Activated effector memory CD4-positive, alpha-beta T cell treated with Interleukin-2 at 50 U/mL for 16 hours (primary cell): ENCODE results near the gene KCNE5.
"Not testable (repeated sequence)": the region's sequence is repeated elsewhere in the genome, so short reads cannot be mapped to it uniquely, and the experiment has no call there.

ENCODE experiments used
- DNase-seq: peaks from one replicate; pipeline ENCODE4 v3.0.0-alpha.2; 2020

Gene KCNE5

GRCh38 chrX:109601486-109601885, 23.5 kb downstream of the KCNE5 start:
- DNase-seq = no peak

- no peak for DNase-seq
Measured at GRCh38 chrX:109600237-109600651, 24.7 kb downstream of the KCNE5 start.

GRCh38 chrX:109596015-109596414, 29.0 kb downstream of the KCNE5 start:
- no peak for DNase-seq

- DNase-seq = no peak
Measured at GRCh38 chrX:109590176-109590575, 34.8 kb downstream of the KCNE5 start.

GRCh38 chrX:109585488-109585887, 39.5 kb downstream of the KCNE5 start:
- no peak for DNase-seq

- no peak for DNase-seq
Measured at GRCh38 chrX:109578916-109579315, 46.1 kb downstream of the KCNE5 start.

- DNase-seq = no peak
Measured at GRCh38 chrX:109577055-109577454, 47.9 kb downstream of the KCNE5 start.

- not testable (repeated sequence) for DNase-seq
Measured at GRCh38 chrX:109576083-109576482, 48.9 kb downstream of the KCNE5 start.
